GM12875 (cell line): ENCODE data around the gene LRBA.

Experiments used
- H3K4me3 ChIP-seq: one replicate; pipeline ENCODE4 v1.5.1; 2011; ENCODE audit warnings: low read depth, low read length, control low read depth
- CTCF ChIP-seq: IDR thresholded peaks from 2 replicates; pipeline ENCODE4 v1.5.1; 2011; ENCODE audit warnings: low read depth, mild to moderate bottlenecking, control low read depth, inconsistent platforms, low read length, moderate library complexity, borderline replicate concordance; ENCODE audit not compliant: insufficient read depth

The LRBA gene

GRCh38 chr4:150240011-150240410 lies 775.1 kb downstream of the LRBA start:
- no peak overlapping the region for H3K4me3 ChIP-seq
- TF ChIP-seq CTCF, result no peak

GRCh38 chr4:150238591-150238990 lies 776.5 kb downstream of the LRBA start:
- no peak for TF ChIP-seq CTCF
- no peak overlapping the region for H3K4me3 ChIP-seq

- TF ChIP-seq CTCF, result no peak
- H3K4me3 ChIP-seq, result no peak overlapping the region
These were observed 777.8 kb downstream of the LRBA start for GRCh38 chr4:150237110-150237872.

- no peak overlapping the region for H3K4me3 ChIP-seq
- no peak for TF ChIP-seq CTCF
These were observed 778.5 kb downstream of the LRBA start for GRCh38 chr4:150236626-150237025.

- no peak overlapping the region for H3K4me3 ChIP-seq
- TF ChIP-seq CTCF, result no peak
These were observed 779.2 kb downstream of the LRBA start for GRCh38 chr4:150235808-150236271.

- no peak overlapping the region for H3K4me3 ChIP-seq
- TF ChIP-seq CTCF, result no peak
These were observed 779.8 kb downstream of the LRBA start for GRCh38 chr4:150235317-150235716.

GRCh38 chr4:150234246-150234645 lies 780.8 kb downstream of the LRBA start:
- TF ChIP-seq CTCF, result no peak
- no peak overlapping the region for H3K4me3 ChIP-seq
